ENCODE results near the gene FNTB. TPM values are rescaled to one million over a fixed set of nuclear protein-coding genes. Genes with fewer than 3 reads are reported as not detected.

The FNTB gene
- polyA plus RNA-seq, 3 donors = 12.3 to 14.2 (median 14.1) TPM

DNA sequence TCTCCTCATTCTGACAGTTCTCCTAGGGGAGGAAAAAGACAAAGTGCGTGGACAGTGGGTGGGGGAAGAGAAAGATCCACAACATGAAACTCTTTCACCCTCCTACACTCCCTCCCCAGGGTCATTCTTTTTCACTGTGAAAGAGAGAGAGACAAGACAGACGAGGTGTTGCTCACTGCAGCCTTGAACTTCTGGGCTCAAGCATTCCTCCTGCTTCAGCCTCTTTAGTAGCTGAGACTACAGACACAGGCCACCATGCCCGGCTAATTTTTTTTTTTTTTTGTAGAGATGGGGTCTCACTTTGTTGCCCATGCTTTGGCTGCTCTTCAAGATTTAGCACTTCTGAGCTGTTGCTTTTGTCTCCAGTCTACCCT is 46.9 kb upstream of the FNTB start:
- Histone ChIP-seq H3K9ac (ENCODE audit: insufficient read depth, low read length, poor library complexity, severe bottlenecking) (no peak overlapping the region), H3K36me3 (replicated peaks in 1 of 2; ENCODE audit: control insufficient read depth in 1 of 2, insufficient read depth in 2 of 2, low read length in 2 of 2) (peaks cover 40 to 90% of the 10 kb centered on the region in 2 donors), H3K79me2 (ENCODE audit: insufficient read depth, low read length) (no peaks in the 10 kb centered on the region), H3K9me3 (replicated peaks in 1 of 2; ENCODE audit: control insufficient read depth in 1 of 2, insufficient read depth in 1 of 2, low read length in 2 of 2) (no peaks in the 10 kb centered on the region), H3K4me2 (replicated peaks; ENCODE audit: extremely low read depth, low read length, poor library complexity, severe bottlenecking) (no peak overlapping the region), H3K4me3 (replicated peaks in 1 of 3; ENCODE audit: low read depth in 2 of 3, low read length in 3 of 3) (no peak overlapping the region), H2AFZ (ENCODE audit: insufficient read depth, low read depth, low read length, poor library complexity, severe bottlenecking) (no peak overlapping the region), H3K27ac (ENCODE audit: low read depth in 1 of 2, low read length in 2 of 2) (no peak overlapping the region), H4K20me1 (ENCODE audit: insufficient read depth, low read length) (peaks cover 54% of the 10 kb centered on the region), H3K27me3 (ENCODE audit: control insufficient read depth in 2 of 2, insufficient read depth in 2 of 2, low read length in 2 of 2) (no peaks in the 10 kb centered on the region), H3K4me1 (ENCODE audit: control insufficient read depth in 1 of 2, insufficient read depth in 2 of 2, low read length in 2 of 2) (peaks cover 11 to 12% of the 10 kb centered on the region in 2 donors)
- no peak for TF ChIP-seq CTCF (IDR thresholded peaks at IDR 0.05)
- no peaks in the 10 kb centered on the region for H3K9me3 Mint-ChIP-seq
- peaks cover 0 to 3% (median 0%) of the 10 kb centered on the region in 3 donors for H3K27me3 Mint-ChIP-seq (ENCODE audit: low read depth in 3 of 3)
- DNase-seq = no peak
- peaks cover 21% of the 10 kb centered on the region for H3K4me1 Mint-ChIP-seq
- intact Hi-C loops (cut with micrococcal nuclease) = no loop called here
- peak overlapping the region in 1 of 7 donors; percentile 32 for H3K27ac Mint-ChIP-seq
- no CpG with 5 or more reads among the region's 3 CpGs for WGBS (ENCODE audit: insufficient coverage)
- peaks cover 67 to 75% of the 10 kb centered on the region in 2 donors for H3K36me3 Mint-ChIP-seq
- H3K4me3 Mint-ChIP-seq = no peak overlapping the region

DNA sequence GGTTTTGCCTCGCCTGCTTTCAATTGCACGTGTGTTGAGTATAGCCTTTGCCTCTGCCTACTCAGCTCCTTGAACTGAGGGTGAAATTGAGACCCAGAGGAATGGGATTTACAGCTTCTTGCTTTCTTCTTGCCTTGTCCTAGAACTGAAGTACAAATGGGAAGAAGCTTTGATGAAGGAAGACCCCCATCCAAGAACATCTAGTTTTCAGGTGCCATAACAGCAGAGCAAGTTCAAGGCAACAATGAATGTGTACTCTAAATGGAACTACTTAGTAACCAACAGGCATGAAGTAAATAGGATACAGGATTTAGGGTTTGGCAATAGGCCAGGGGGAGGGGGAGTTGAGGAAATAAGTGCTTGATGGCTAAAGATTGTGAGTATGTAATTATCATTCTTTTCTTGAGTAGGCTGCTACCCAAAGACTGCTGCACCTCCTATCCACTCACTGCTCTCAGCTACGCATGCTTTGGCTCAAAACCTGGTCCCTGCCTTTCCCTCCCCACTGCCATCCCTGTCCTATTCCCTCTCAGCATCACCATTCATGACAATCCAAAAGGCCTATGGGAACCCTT is 46.3 kb upstream of the FNTB start:
- Histone ChIP-seq H3K79me2 (ENCODE audit: insufficient read depth, low read length) (no peaks in the 10 kb centered on the region), H3K4me3 (replicated peaks in 1 of 3; ENCODE audit: low read depth in 2 of 3, low read length in 3 of 3) (no peak overlapping the region), H3K9me3 (replicated peaks in 1 of 2; ENCODE audit: control insufficient read depth in 1 of 2, insufficient read depth in 1 of 2, low read length in 2 of 2) (no peaks in the 10 kb centered on the region), H3K27ac (ENCODE audit: low read depth in 1 of 2, low read length in 2 of 2) (no peak overlapping the region), H3K4me2 (replicated peaks; ENCODE audit: extremely low read depth, low read length, poor library complexity, severe bottlenecking) (no peak overlapping the region), H2AFZ (ENCODE audit: insufficient read depth, low read depth, low read length, poor library complexity, severe bottlenecking) (no peak overlapping the region), H4K20me1 (ENCODE audit: insufficient read depth, low read length) (peaks cover 54% of the 10 kb centered on the region), H3K27me3 (ENCODE audit: control insufficient read depth in 2 of 2, insufficient read depth in 2 of 2, low read length in 2 of 2) (no peaks in the 10 kb centered on the region), H3K4me1 (ENCODE audit: control insufficient read depth in 1 of 2, insufficient read depth in 2 of 2, low read length in 2 of 2) (peaks cover 11 to 12% of the 10 kb centered on the region in 2 donors), H3K36me3 (replicated peaks in 1 of 2; ENCODE audit: control insufficient read depth in 1 of 2, insufficient read depth in 2 of 2, low read length in 2 of 2) (peaks cover 35 to 91% of the 10 kb centered on the region in 2 donors), H3K9ac (ENCODE audit: insufficient read depth, low read length, poor library complexity, severe bottlenecking) (no peak overlapping the region)
- Mint-ChIP-seq H3K4me1 (peaks cover 21% of the 10 kb centered on the region), H3K27ac (peak overlapping the region in 3 of 7 donors; percentile 3 to 85 (median 16)), H3K36me3 (peaks cover 68 to 74% of the 10 kb centered on the region in 2 donors), H3K4me3 (no peak overlapping the region), H3K27me3 (ENCODE audit: low read depth in 3 of 3) (peaks cover 0 to 3% (median 0%) of the 10 kb centered on the region in 3 donors), H3K9me3 (no peaks in the 10 kb centered on the region)
- no peak for TF ChIP-seq CTCF (IDR thresholded peaks at IDR 0.05)
- intact Hi-C loops (cut with micrococcal nuclease) = no loop called here
- DNase-seq = no peak
- WGBS (ENCODE audit: insufficient coverage) = 100% methylated on average over 1 of the region's 3 CpGs

Measured in CD14-positive monocyte (primary cell).